SK-N-SH (cell line): ENCODE data around the gene PUS1. TPM values are rescaled to one million over a fixed set of nuclear protein-coding genes. Genes with fewer than 3 reads are reported as not detected.

ENCODE experiments used
- CTCF ChIA-PET: fragments of 300-600, 350-600 bp; formaldehyde crosslinking; extraction: SDS; loops from one replicate; lab custom pipeline; 2021; lab: Yijun Ruan, JAX
- POLR2A ChIA-PET: fragments of 350-600 bp; sonication (Branson Sonifier 250); formaldehyde crosslinking; extraction: SDS; loops from one replicate; lab custom pipeline; 2020; ENCODE audit warnings: antibody characterized with exemption, inconsistent platforms; lab: Yijun Ruan, JAX
- DNase-seq: peaks from one replicate; pipeline ENCODE4 v3.0.0; 2012
- H2AFZ ChIP-seq: fragments of 200-600 bp; sonication (generic); 2 replicates; pipeline ENCODE4 v1.8.1; 2016; ENCODE audit warnings: antibody characterized with exemption, mild to moderate bottlenecking, low read depth
- H3F3A ChIP-seq: fragments of 200-600 bp; sonication (generic); replicated peaks from 2 replicates; pipeline ENCODE3; 2016; ENCODE audit warnings: antibody characterized with exemption, mild to moderate bottlenecking; ENCODE audit not compliant: insufficient read depth
- H3K27ac ChIP-seq, 2 experiments: fragments of 200-500 bp in 1 of 2; fragments of 200-600 bp in 1 of 2; sonication (Bioruptor generic) in 1 of 2; sonication (generic), shearing (Covaris generic) in 1 of 2; 2 replicates each; pipeline versions ENCODE4 v1.5.1 to v1.6.1; 2014 to 2016; ENCODE audit warnings: low read depth in 2 of 2, inconsistent platforms in 1 of 2, low read length in 1 of 2, mild to moderate bottlenecking in 1 of 2, mixed read lengths in 1 of 2
- H3K27me3 ChIP-seq: fragments of 200-600 bp; sonication (generic), shearing (Covaris generic); 2 replicates; pipeline ENCODE4 v1.6.1; 2016; ENCODE audit warnings: mixed run types; ENCODE audit not compliant: insufficient read depth
- H3K36me3 ChIP-seq, 2 experiments: fragments of 200-500 bp in 1 of 2; fragments of 200-600 bp in 1 of 2; sonication (Bioruptor generic) in 1 of 2; sonication (generic) in 1 of 2; replicated peaks in 1 of 2; 2 replicates each; pipeline versions ENCODE3 to v1.5.1; 2014 to 2016; ENCODE audit warnings: low read length in 1 of 2, mild to moderate bottlenecking in 1 of 2; ENCODE audit not compliant: insufficient read depth in 2 of 2, control insufficient read depth in 1 of 2
- H3K4me1 ChIP-seq, 2 experiments: fragments of 200-500 bp in 1 of 2; fragments of 200-600 bp in 1 of 2; sonication (Bioruptor generic) in 1 of 2; sonication (generic), shearing (Covaris generic) in 1 of 2; 2 replicates each; pipeline versions ENCODE4 v1.5.1 to v1.6.1; 2014 to 2016; ENCODE audit warnings: low read depth in 1 of 2, low read length in 1 of 2, mixed run types in 1 of 2; ENCODE audit not compliant: insufficient read depth in 2 of 2, control insufficient read depth in 1 of 2
- H3K4me2 ChIP-seq: fragments of 200-600 bp; sonication (generic), shearing (Covaris generic); 2 replicates; pipeline ENCODE4 v1.6.1; 2017; ENCODE audit warnings: mixed run types
- H3K4me3 ChIP-seq, 2 experiments: fragments of 200-500 bp in 1 of 2; fragments of 200-600 bp in 1 of 2; sonication (Bioruptor generic) in 1 of 2; sonication (generic), shearing (Covaris generic) in 1 of 2; 2 replicates each; pipeline versions ENCODE4 v1.5.1 to v1.8.1; 2014 to 2016; ENCODE audit warnings: low read depth in 2 of 2, inconsistent platforms in 1 of 2, low read length in 1 of 2, mild to moderate bottlenecking in 1 of 2, mixed read lengths in 1 of 2, moderate library complexity in 1 of 2
- H3K79me2 ChIP-seq: fragments of 200-600 bp; sonication (generic); 2 replicates; pipeline ENCODE4 v1.8.1; 2017; ENCODE audit warnings: mild to moderate bottlenecking; ENCODE audit not compliant: insufficient read depth
- H3K9ac ChIP-seq: fragments of 200-600 bp; sonication (generic); 2 replicates; pipeline ENCODE4 v1.6.1; 2017; ENCODE audit warnings: mixed run types
- H3K9me2 ChIP-seq: fragments of 200-600 bp; sonication (generic); 2 replicates; pipeline ENCODE4 v1.6.1; 2017; ENCODE audit warnings: mixed run types
- H3K9me3 ChIP-seq: fragments of 200-600 bp; sonication (generic); 2 replicates; pipeline ENCODE4 v1.6.1; 2017; ENCODE audit warnings: mixed run types, mild to moderate bottlenecking, moderate library complexity
- H4K20me1 ChIP-seq: fragments of 200-600 bp; sonication (generic); 2 replicates; pipeline ENCODE4 v1.6.1; 2017; ENCODE audit warnings: mild to moderate bottlenecking, mixed run types; ENCODE audit not compliant: insufficient read depth
- CHD2 ChIP-seq: fragments of 150-350 bp; IDR thresholded peaks from 2 replicates; pipeline ENCODE4 v1.6.1; 2018; ENCODE audit warnings: low read length; ENCODE audit not compliant: partially characterized antibody
- EZH2phosphoT487 ChIP-seq: fragments of 200-600 bp; sonication (generic); IDR thresholded peaks from 2 replicates; pipeline ENCODE4 v1.6.1; 2017; ENCODE audit warnings: low read depth, mixed run types, mild to moderate bottlenecking, antibody characterized with exemption, moderate library complexity, borderline replicate concordance
- GATA2 ChIP-seq: sonication (generic); formaldehyde crosslinking; IDR thresholded peaks from 2 replicates; pipeline ENCODE4 v1.5.0; 2020; ENCODE audit warnings: mild to moderate bottlenecking, missing genetic modification reagents
- MEF2A ChIP-seq: IDR thresholded peaks from 2 replicates; pipeline ENCODE4 v1.4.0; 2012; ENCODE audit warnings: low read depth, borderline replicate concordance
- NRF1 ChIP-seq: IDR thresholded peaks from 2 replicates; pipeline ENCODE4 v1.6.1; 2012; ENCODE audit warnings: low read depth, mild to moderate bottlenecking, low read length
- RCOR1 ChIP-seq: fragments of 150-350 bp; IDR thresholded peaks from 2 replicates; pipeline ENCODE4 v1.6.1; 2017; ENCODE audit warnings: antibody characterized with exemption, low read length
- RFX5 ChIP-seq: IDR thresholded peaks from 2 replicates; pipeline ENCODE4 v1.6.1; 2012; ENCODE audit warnings: mild to moderate bottlenecking, improper control_type of control experiment, low read length
- RXRA ChIP-seq: IDR thresholded peaks from 2 replicates; pipeline ENCODE4 v1.4.0; 2012; ENCODE audit warnings: low read depth, mild to moderate bottlenecking, borderline replicate concordance
- SMC3 ChIP-seq: IDR thresholded peaks from 2 replicates; pipeline ENCODE4 v1.6.1; 2012; ENCODE audit warnings: low read depth, low read length, improper control_type of control experiment
- TAF1 ChIP-seq: IDR thresholded peaks from 2 replicates; pipeline ENCODE4 v1.6.1; 2012; ENCODE audit warnings: low read depth, mild to moderate bottlenecking, low read length, moderate library complexity, borderline replicate concordance
- TCF12 ChIP-seq: IDR thresholded peaks from 2 replicates; pipeline ENCODE4 v1.4.0; 2012
- WGBS: methylation state at CpG from one replicate; pipeline ENCODE4 v1.1.6; 2017; ENCODE audit warnings: low lambda C conversion rate; 5-methylcytosine and 5-hydroxymethylcytosine counted together
- polyA plus RNA-seq, 3 experiments: library from polyadenylated mRNA; depleted of rRNA; stranded (reverse); fragments of >200 nt; gene quantifications; 2 replicates each; pipeline ENCODE4 v1.2.3, GENCODE V29; 2012
- TF ChIP-seq, protein P1 (sequence below): IDR thresholded peaks from 2 replicates; pipeline ENCODE4; 2012
- TF ChIP-seq, protein P2 (sequence below): fragments of 150-350 bp; IDR thresholded peaks from 2 replicates; pipeline ENCODE4 v1.6.1; 2016; ENCODE audit warnings: mild to moderate bottlenecking, low read depth, low read length
- TF ChIP-seq, protein P3 (sequence below): IDR thresholded peaks from 2 replicates; pipeline ENCODE4 v1.4.0; 2012; ENCODE audit warnings: low read depth, borderline replicate concordance

PUS1 gene
- polyA plus RNA-seq, 1 of the 3 experiments (the other 2 are of a cell fraction), result 53.1 TPM

DNA sequence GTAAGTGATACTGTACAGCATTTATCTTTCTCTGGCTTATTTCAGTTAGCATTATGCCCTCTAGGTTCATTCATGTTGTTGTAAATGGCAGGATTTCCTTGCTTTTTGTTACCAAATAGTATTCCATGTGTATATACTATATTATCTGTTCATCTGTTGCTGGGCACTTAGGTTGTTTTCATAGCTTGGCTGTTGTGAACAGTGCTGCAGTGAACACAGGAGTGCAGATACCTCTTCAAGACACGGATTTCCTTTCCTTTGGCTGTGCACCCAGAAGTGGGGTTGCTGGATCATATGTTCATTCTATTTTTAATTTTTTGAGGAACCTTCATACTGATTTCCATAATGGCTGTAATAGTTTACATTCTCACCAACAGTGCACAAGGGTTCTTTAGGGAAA, 42.1 kb downstream of the PUS1 start:
- Histone ChIP-seq H3F3A (no peaks in the 10 kb centered on the region), H3K9me3 (no peaks in the 10 kb centered on the region), H3K27ac (no peak overlapping the region), H3K4me2 (no peak overlapping the region), H3K27me3 (no peaks in the 10 kb centered on the region), H3K4me1 (peaks cover 0 to 7% of the 10 kb centered on the region in 2 experiments; a peak in 2 of 4 replicates), H3K4me3 (no peak overlapping the region), H4K20me1 (peaks cover 60% of the 10 kb centered on the region), H3K36me3 (peaks cover 0 to 3% of the 10 kb centered on the region in 2 experiments), H3K79me2 (peaks cover 100% of the 10 kb centered on the region), H2AFZ (no peak overlapping the region), H3K9ac (no peak overlapping the region), H3K9me2 (no peaks in the 10 kb centered on the region)
- WGBS, result 64% methylated on average over 1 of the region's 1 CpG
- POLR2A ChIA-PET, result interaction anchor here (0.6 kb wide), 1 partner anchor 53 kb away, joined by 3 read pairs; no protein-coding TSS in a partner anchor
- DNase-seq, result no peak
- TF ChIP-seq GATA2 (CRISPR knock-in tag) (peak; percentile 53), RFX5 (no peak), RXRA (no peak)
- CTCF ChIA-PET, result no interaction called here

DNA sequence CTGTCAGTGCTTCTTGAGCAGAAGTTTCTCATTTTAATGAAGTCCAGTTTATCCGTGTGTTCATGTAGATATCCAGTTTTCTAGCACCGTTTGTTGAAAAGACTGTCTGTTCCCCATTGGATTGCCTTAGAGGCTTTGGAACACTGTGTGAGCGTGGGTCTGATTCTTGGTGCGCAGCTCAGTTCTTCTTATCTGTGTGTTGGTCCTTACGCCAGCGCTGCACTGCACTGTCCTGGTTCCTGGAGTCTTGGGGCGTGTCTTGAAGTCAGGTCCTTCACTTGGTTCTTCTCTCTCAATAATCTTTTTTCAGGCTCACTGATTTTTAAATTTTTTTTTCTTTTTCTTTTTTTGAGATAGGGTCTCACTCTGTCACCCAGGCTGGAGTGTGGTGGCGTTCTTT, 46.2 kb downstream of the PUS1 start:
- peaks cover 3 to 6% of the 10 kb centered on the region in 2 experiments; a peak in 2 of 4 replicates for H3K4me1 ChIP-seq
- peaks cover 56% of the 10 kb centered on the region for H4K20me1 ChIP-seq
- WGBS, result 95% methylated on average over 8 of the region's 8 CpGs
- no peak overlapping the region for H2AFZ ChIP-seq
- no peak overlapping the region for H3K4me3 ChIP-seq
- ChIA-PET CTCF (no interaction called here), POLR2A (no interaction called here)
- peaks cover 2% of the 10 kb centered on the region for H3F3A ChIP-seq
- H3K36me3 ChIP-seq, result peaks cover 2 to 3% of the 10 kb centered on the region in 2 experiments
- no peak for DNase-seq
- no peak overlapping the region for H3K4me2 ChIP-seq
- no peaks in the 10 kb centered on the region for H3K9me3 ChIP-seq
- peaks cover 94% of the 10 kb centered on the region for H3K79me2 ChIP-seq
- no peaks in the 10 kb centered on the region for H3K27me3 ChIP-seq
- H3K9ac ChIP-seq, result no peak overlapping the region
- no peak overlapping the region for H3K27ac ChIP-seq
- no peak for TF ChIP-seq SMC3
- TF ChIP-seq CHD2, result no peak
- no peak for TF ChIP-seq RFX5
- TF ChIP-seq TCF12, result no peak
- no peak for TF ChIP-seq RXRA
- no peak for TF ChIP-seq MEF2A
- TF ChIP-seq RCOR1, result no peak
- TF ChIP-seq EZH2phosphoT487, result no peak
- TF ChIP-seq, protein P1, sequence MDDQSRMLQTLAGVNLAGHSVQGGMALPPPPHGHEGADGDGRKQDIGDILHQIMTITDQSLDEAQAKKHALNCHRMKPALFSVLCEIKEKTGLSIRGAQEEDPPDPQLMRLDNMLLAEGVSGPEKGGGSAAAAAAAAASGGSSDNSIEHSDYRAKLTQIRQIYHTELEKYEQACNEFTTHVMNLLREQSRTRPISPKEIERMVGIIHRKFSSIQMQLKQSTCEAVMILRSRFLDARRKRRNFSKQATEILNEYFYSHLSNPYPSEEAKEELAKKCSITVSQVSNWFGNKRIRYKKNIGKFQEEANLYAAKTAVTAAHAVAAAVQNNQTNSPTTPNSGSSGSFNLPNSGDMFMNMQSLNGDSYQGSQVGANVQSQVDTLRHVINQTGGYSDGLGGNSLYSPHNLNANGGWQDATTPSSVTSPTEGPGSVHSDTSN, result no peak
- TF ChIP-seq TAF1, result no peak
- TF ChIP-seq NRF1, result no peak
- TF ChIP-seq, protein P2, sequence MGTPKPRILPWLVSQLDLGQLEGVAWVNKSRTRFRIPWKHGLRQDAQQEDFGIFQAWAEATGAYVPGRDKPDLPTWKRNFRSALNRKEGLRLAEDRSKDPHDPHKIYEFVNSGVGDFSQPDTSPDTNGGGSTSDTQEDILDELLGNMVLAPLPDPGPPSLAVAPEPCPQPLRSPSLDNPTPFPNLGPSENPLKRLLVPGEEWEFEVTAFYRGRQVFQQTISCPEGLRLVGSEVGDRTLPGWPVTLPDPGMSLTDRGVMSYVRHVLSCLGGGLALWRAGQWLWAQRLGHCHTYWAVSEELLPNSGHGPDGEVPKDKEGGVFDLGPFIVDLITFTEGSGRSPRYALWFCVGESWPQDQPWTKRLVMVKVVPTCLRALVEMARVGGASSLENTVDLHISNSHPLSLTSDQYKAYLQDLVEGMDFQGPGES, result no peak
- TF ChIP-seq, protein P3, sequence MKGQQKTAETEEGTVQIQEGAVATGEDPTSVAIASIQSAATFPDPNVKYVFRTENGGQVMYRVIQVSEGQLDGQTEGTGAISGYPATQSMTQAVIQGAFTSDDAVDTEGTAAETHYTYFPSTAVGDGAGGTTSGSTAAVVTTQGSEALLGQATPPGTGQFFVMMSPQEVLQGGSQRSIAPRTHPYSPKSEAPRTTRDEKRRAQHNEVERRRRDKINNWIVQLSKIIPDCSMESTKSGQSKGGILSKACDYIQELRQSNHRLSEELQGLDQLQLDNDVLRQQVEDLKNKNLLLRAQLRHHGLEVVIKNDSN, result no peak
- no peak for TF ChIP-seq GATA2 (CRISPR knock-in tag)
- no peaks in the 10 kb centered on the region for H3K9me2 ChIP-seq
